ENCODE results near the gene MAP7. TPM values are rescaled to one million over a fixed set of nuclear protein-coding genes. Genes with fewer than 3 reads are reported as not detected.

Gene MAP7
- total RNA-seq, 1 donor from 2014 or later, result 1.3 TPM

- no peak for TF ChIP-seq CTCF (IDR thresholded peaks at IDR 0.05; ENCODE audit: unreplicated experiment)
- H3K27me3 Mint-ChIP-seq (ENCODE audit: unreplicated experiment), result no peaks in the 10 kb centered on the region
- H3K9me3 Mint-ChIP-seq (ENCODE audit: unreplicated experiment), result no peaks in the 10 kb centered on the region
- no peak overlapping the region for H3K4me3 Mint-ChIP-seq (ENCODE audit: unreplicated experiment)
- H3K36me3 Mint-ChIP-seq (ENCODE audit: low read depth, unreplicated experiment), result no peaks in the 10 kb centered on the region
- H3K27ac Mint-ChIP-seq (ENCODE audit: unreplicated experiment), result no peak overlapping the region
- DNase-seq (ENCODE audit: low spot score), result no peak
- H3K4me1 Mint-ChIP-seq (ENCODE audit: unreplicated experiment), result no peaks in the 10 kb centered on the region
These were observed 212.6 kb downstream of the MAP7 start for GRCh38 chr6:136337606-136338005.

GRCh38 chr6:136337121-136337520 is 213.1 kb downstream of the MAP7 start:
- no peaks in the 10 kb centered on the region for H3K4me1 Mint-ChIP-seq (ENCODE audit: unreplicated experiment)
- no peaks in the 10 kb centered on the region for H3K36me3 Mint-ChIP-seq (ENCODE audit: low read depth, unreplicated experiment)
- H3K9me3 Mint-ChIP-seq (ENCODE audit: unreplicated experiment), result no peaks in the 10 kb centered on the region
- no peaks in the 10 kb centered on the region for H3K27me3 Mint-ChIP-seq (ENCODE audit: unreplicated experiment)
- no peak for DNase-seq (ENCODE audit: low spot score)
- H3K27ac Mint-ChIP-seq (ENCODE audit: unreplicated experiment), result no peak overlapping the region
- TF ChIP-seq CTCF (IDR thresholded peaks at IDR 0.05; ENCODE audit: unreplicated experiment), result no peak
- H3K4me3 Mint-ChIP-seq (ENCODE audit: unreplicated experiment), result no peak overlapping the region

GRCh38 chr6:136335736-136336363 is 214.4 kb downstream of the MAP7 start:
- H3K36me3 Mint-ChIP-seq (ENCODE audit: low read depth, unreplicated experiment), result no peaks in the 10 kb centered on the region
- no peak overlapping the region for H3K4me3 Mint-ChIP-seq (ENCODE audit: unreplicated experiment)
- H3K27me3 Mint-ChIP-seq (ENCODE audit: unreplicated experiment), result no peaks in the 10 kb centered on the region
- no peaks in the 10 kb centered on the region for H3K4me1 Mint-ChIP-seq (ENCODE audit: unreplicated experiment)
- H3K9me3 Mint-ChIP-seq (ENCODE audit: unreplicated experiment), result no peaks in the 10 kb centered on the region
- no peak overlapping the region for H3K27ac Mint-ChIP-seq (ENCODE audit: unreplicated experiment)
- no peak for DNase-seq (ENCODE audit: low spot score)
- TF ChIP-seq CTCF (IDR thresholded peaks at IDR 0.05; ENCODE audit: unreplicated experiment), result no peak

- DNase-seq (ENCODE audit: low spot score), result peak; percentile 28
- Mint-ChIP-seq H3K4me1 (ENCODE audit: unreplicated experiment) (no peaks in the 10 kb centered on the region), H3K4me3 (ENCODE audit: unreplicated experiment) (no peak overlapping the region), H3K36me3 (ENCODE audit: low read depth, unreplicated experiment) (no peaks in the 10 kb centered on the region), H3K9me3 (ENCODE audit: unreplicated experiment) (no peaks in the 10 kb centered on the region), H3K27me3 (ENCODE audit: unreplicated experiment) (no peaks in the 10 kb centered on the region), H3K27ac (ENCODE audit: unreplicated experiment) (no peak overlapping the region)
- peak; percentile 26 for TF ChIP-seq CTCF (IDR thresholded peaks at IDR 0.05; ENCODE audit: unreplicated experiment)
These were observed 215.4 kb downstream of the MAP7 start for GRCh38 chr6:136334853-136335252.

- H3K4me1 Mint-ChIP-seq (ENCODE audit: unreplicated experiment), result no peaks in the 10 kb centered on the region
- DNase-seq (ENCODE audit: low spot score), result no peak
- no peak overlapping the region for H3K4me3 Mint-ChIP-seq (ENCODE audit: unreplicated experiment)
- H3K9me3 Mint-ChIP-seq (ENCODE audit: unreplicated experiment), result no peaks in the 10 kb centered on the region
- H3K27me3 Mint-ChIP-seq (ENCODE audit: unreplicated experiment), result no peaks in the 10 kb centered on the region
- no peaks in the 10 kb centered on the region for H3K36me3 Mint-ChIP-seq (ENCODE audit: low read depth, unreplicated experiment)
- TF ChIP-seq CTCF (IDR thresholded peaks at IDR 0.05; ENCODE audit: unreplicated experiment), result no peak
- no peak overlapping the region for H3K27ac Mint-ChIP-seq (ENCODE audit: unreplicated experiment)
These were observed 215.8 kb downstream of the MAP7 start for GRCh38 chr6:136334465-136334846.

All from endothelial cell (in vitro differentiated cells).